K562 (cell line): Measurements from ENCODE around the gene FARP1. TPM values are rescaled to one million over a fixed set of nuclear protein-coding genes. Genes with fewer than 3 reads are reported as not detected.

Source experiments
- ATAC-seq: fragments of 200-7000 bp; cut with Tn5 transposase; 3 replicates; pipeline ENCODE4 v1.9.1; 2020; ENCODE audit warnings: moderate library complexity
- BruUV-seq: library from RNA; stranded (reverse); fragments of 400-500 nt; replicated peaks from 2 replicates; lab custom pipeline; 2021; lab: Mats Ljungman, UMichigan
- CTCF ChIA-PET: fragments of 300-600 bp; formaldehyde crosslinking; extraction: SDS; loops from one replicate; lab custom pipeline; 2021; ENCODE audit warnings: low intra/inter-chr PET ratio; lab: Yijun Ruan, JAX
- POLR2A ChIA-PET: fragments of 300-600, 350-650 bp; sonication (Branson Sonifier 250); formaldehyde crosslinking; extraction: SDS; loops from one replicate; lab custom pipeline; 2021; ENCODE audit warnings: antibody characterized with exemption, inconsistent platforms; lab: Yijun Ruan, JAX
- DNase-seq, 4 experiments: peaks; one replicate each; pipeline versions ENCODE4 v3.0.0 to v3.0.0-alpha.2; 2011 to 2018; ENCODE audit warnings: low spot score in 3 of 4, mixed read lengths in 3 of 4; ENCODE audit errors: extremely low read depth in 1 of 4
- FAIRE-seq: peaks from 2 replicates; lab custom pipeline; 2011; peaks lifted over from hg19 to GRCh38; lab: Jason Lieb, UNC
- H2AFZ ChIP-seq: 2 replicates; pipeline ENCODE4 v1.6.0; 2011; ENCODE audit warnings: low read depth, low read length, control low read depth, inconsistent platforms
- H3K27ac ChIP-seq: fragments of 200-600 bp; 3 replicates; pipeline ENCODE4 v1.8.0; 2011; ENCODE audit warnings: low read depth, mild to moderate bottlenecking, control low read depth, inconsistent platforms, low read length, moderate library complexity, mixed read lengths; ENCODE audit errors: extremely low read depth
- H3K27me3 ChIP-seq, 2 experiments: fragments of 300-600 bp in 1 of 2; 2 replicates in 1 of 2; 3 replicates in 1 of 2; pipeline versions ENCODE4 v1.6.0 to v1.8.0; 2011; ENCODE audit warnings: inconsistent platforms in 2 of 2, low read length in 2 of 2, mild to moderate bottlenecking in 1 of 2, mixed read lengths in 1 of 2, moderate library complexity in 1 of 2; ENCODE audit not compliant: control insufficient read depth in 2 of 2, insufficient read depth in 2 of 2
- H3K36me3 ChIP-seq: fragments of 300-600 bp; 3 replicates; pipeline ENCODE4 v1.8.0; 2011; ENCODE audit warnings: mild to moderate bottlenecking, low read length, inconsistent platforms; ENCODE audit not compliant: control insufficient read depth, insufficient read depth
- H3K4me1 ChIP-seq, 2 experiments: fragments of 200-600 bp in 1 of 2; replicated peaks in 1 of 2; 2 replicates in 1 of 2; 3 replicates in 1 of 2; pipeline versions ENCODE4 v1.5.1 to v1.8.0; 2011; ENCODE audit warnings: inconsistent platforms in 2 of 2, low read length in 2 of 2, mild to moderate bottlenecking in 1 of 2, mixed read lengths in 1 of 2, moderate library complexity in 1 of 2; ENCODE audit not compliant: control insufficient read depth in 2 of 2, insufficient read depth in 2 of 2
- H3K4me2 ChIP-seq: 2 replicates; pipeline ENCODE4 v1.6.1; 2011; ENCODE audit warnings: low read length, control low read depth, inconsistent platforms, mixed read lengths; ENCODE audit not compliant: insufficient read depth
- H3K4me3 ChIP-seq: fragments of 200-600 bp; sonication (generic), shearing (Covaris generic); 2 replicates; pipeline ENCODE4 v1.5.1; 2016; ENCODE audit warnings: control low read depth, inconsistent platforms
- H3K79me2 ChIP-seq: fragments of 200-600 bp; 3 replicates; pipeline ENCODE4 v1.8.0; 2011; ENCODE audit warnings: low read length, inconsistent platforms; ENCODE audit not compliant: control insufficient read depth, insufficient read depth
- H3K9ac ChIP-seq, 2 experiments: 2 replicates each; pipeline versions ENCODE4 v1.6.0 to v1.6.1; 2011; ENCODE audit warnings: low read depth in 2 of 2, low read length in 2 of 2, control low read depth in 1 of 2, inconsistent platforms in 1 of 2, mild to moderate bottlenecking in 1 of 2, mixed read lengths in 1 of 2; ENCODE audit not compliant: insufficient read depth in 1 of 2
- H3K9me1 ChIP-seq: one replicate; pipeline ENCODE4 v1.6.0; 2011; ENCODE audit warnings: inconsistent platforms, mild to moderate bottlenecking, low read length, moderate library complexity; ENCODE audit not compliant: control insufficient read depth, insufficient read depth
- H3K9me3 ChIP-seq: replicated peaks from 2 replicates; pipeline ENCODE4 v1.5.1; 2011; ENCODE audit warnings: low read depth, low read length, inconsistent platforms; ENCODE audit not compliant: control insufficient read depth, insufficient read depth
- H4K20me1 ChIP-seq: replicated peaks from 2 replicates; pipeline ENCODE4 v1.6.1; 2011; ENCODE audit warnings: low read length, inconsistent platforms, mixed read lengths; ENCODE audit not compliant: control insufficient read depth, insufficient read depth
- ARID2 ChIP-seq: fragments of 450-650 bp; IDR thresholded peaks from 2 replicates; pipeline ENCODE4 v1.6.1; 2017; ENCODE audit warnings: antibody characterized with exemption, mild to moderate bottlenecking
- ARID3B ChIP-seq: fragments of 250-450 bp; sonication (Bioruptor Pico); IDR thresholded peaks from 2 replicates; pipeline ENCODE4 v1.4.0; 2020; ENCODE audit warnings: borderline replicate concordance
- CBX1 ChIP-seq: sonication (generic); IDR thresholded peaks from 2 replicates; pipeline ENCODE4 v1.6.1; 2016; ENCODE audit warnings: antibody characterized with exemption, low read depth, mild to moderate bottlenecking
- CCAR2 ChIP-seq: fragments of 200-400 bp; formaldehyde crosslinking; IDR thresholded peaks from 2 replicates; pipeline ENCODE4 v1.6.1; 2017; ENCODE audit warnings: mild to moderate bottlenecking, low read depth, low read length
- CTCF ChIP-seq, 3 experiments: IDR thresholded peaks in 2 of 3; conservative IDR thresholded peaks in 1 of 3; 2 replicates each; pipeline ENCODE4 v1.5.1; 2011 to 2012; ENCODE audit warnings: low read length in 3 of 3, mild to moderate bottlenecking in 3 of 3, control low read depth in 2 of 3, improper control_type of control experiment in 1 of 3, inconsistent platforms in 1 of 3, low read depth in 1 of 3, mixed read lengths in 1 of 3, moderate library complexity in 1 of 3; ENCODE audit not compliant: insufficient read depth in 2 of 3
- GTF2A2 ChIP-seq: IDR thresholded peaks from 2 replicates; pipeline ENCODE4 v1.6.1; 2016; ENCODE audit warnings: mild to moderate bottlenecking, missing genetic modification characterization, missing compliant biosample characterization
- NR0B1 ChIP-seq: fragments of 450-650 bp; IDR thresholded peaks from one replicate; pipeline ENCODE4 v1.6.1; 2018; ENCODE audit warnings: mild to moderate bottlenecking, moderate library complexity; ENCODE audit not compliant: partially characterized antibody
- PHB2 ChIP-seq: fragments of 450-650 bp; IDR thresholded peaks from 2 replicates; pipeline ENCODE4 v1.6.1; 2017; ENCODE audit warnings: low read depth
- RBBP5 ChIP-seq: fragments of 200-600 bp; sonication (generic); IDR thresholded peaks from 2 replicates; pipeline ENCODE4 v1.6.1; 2012; ENCODE audit warnings: borderline replicate concordance, mild to moderate bottlenecking, low read length, control low read depth, inconsistent platforms; ENCODE audit not compliant: insufficient read depth, poor library complexity, severe bottlenecking
- SRSF7 ChIP-seq: fragments of 200-400 bp; formaldehyde crosslinking; optimal IDR thresholded peaks from 2 replicates; pipeline ENCODE3; 2017; ENCODE audit warnings: mild to moderate bottlenecking, low read depth, low read length
- TCF15 ChIP-seq: fragments of 250-450 bp; sonication (Bioruptor Pico); IDR thresholded peaks from 2 replicates; pipeline ENCODE4 v1.8.0; 2022; ENCODE audit warnings: moderate library complexity, mild to moderate bottlenecking, inconsistent platforms
- TFAM ChIP-seq: fragments of 250-450 bp; sonication (Bioruptor Pico); conservative IDR thresholded peaks from 2 replicates; pipeline ENCODE4 v1.5.0; 2021; ENCODE audit warnings: mild to moderate bottlenecking, moderate library complexity
- TGIF2 ChIP-seq: sonication (generic); formaldehyde crosslinking; IDR thresholded peaks from 2 replicates; pipeline ENCODE4 v1.8.1; 2022; ENCODE audit warnings: mild to moderate bottlenecking, missing genetic modification reagents, moderate library complexity
- ZBTB43 ChIP-seq: sonication (generic); formaldehyde crosslinking; IDR thresholded peaks from 2 replicates; pipeline ENCODE4 v1.8.0; 2023; ENCODE audit warnings: mild to moderate bottlenecking, missing genetic modification reagents
- WGBS: fragments of 100-300 bp; shearing (Covaris generic); methylation state at CpG from one replicate; pipeline ENCODE4 v1.1.6; 2016; ENCODE audit warnings: low coverage, mixed read lengths; ENCODE audit not compliant: insufficient coverage; ENCODE audit errors: missing lambda C conversion rate; 5-methylcytosine and 5-hydroxymethylcytosine counted together
- in situ Hi-C: fragments of 300-500 bp; cut with MboI; formaldehyde crosslinking; loops from 4 replicates; pipeline ENCODE4 v1.15.0; 2018; ENCODE audit warnings: inconsistent platforms, mixed read lengths
- intact Hi-C: fragments of 100-400 bp; cut with micrococcal nuclease; formaldehyde crosslinking; loops from 2 replicates; pipeline ENCODE4 v1.14.2; 2022
- polyA plus RNA-seq, 8 experiments: library from polyadenylated mRNA; depleted of rRNA in 4 of 8; stranded (reverse) in 5 of 8; unstranded in 3 of 8; fragments of >200 nt; fragmentation: Nextera tagmentation in 2 of 8; fragmentation: Illumina TruSeq in 1 of 8; extraction: Ambion mirVana in 2 of 8; extraction: Trizol in 1 of 8; gene quantifications; 2 replicates each; pipeline versions ENCODE4 v1.2.1 to v1.2.3, GENCODE V29; 2011 to 2014; ENCODE audit warnings: inconsistent platforms in 1 of 8, missing spikeins in 1 of 8
- total RNA-seq, 7 experiments: library from RNA; depleted of rRNA in 6 of 7; stranded (reverse); fragments of >200 nt in 6 of 7; fragmentation: Illumina TruSeq in 2 of 7; extraction: Trizol in 2 of 7; gene quantifications; 2 replicates each; pipeline versions ENCODE4 v1.2.1 to v1.2.3, GENCODE V29; 2011 to 2021; ENCODE audit warnings: low replicate concordance in 1 of 7

FARP1 gene
- total and polyA plus RNA-seq, 9 of the 15 experiments (the other 6 are each of a cell fraction or from before 2014, with no cell fraction given) = 0.03 to 0.29 (median 0.05) TPM; not detected in 3

- FAIRE-seq (no peak), DNase-seq (no peak), ATAC-seq (no peak)
- Histone ChIP-seq H2AFZ (no peak overlapping the region), H4K20me1 (no peaks in the 10 kb centered on the region), H3K4me1 (no peaks in the 10 kb centered on the region; a peak in 1 of 5 replicates), H3K4me3 (no peak overlapping the region), H3K4me2 (no peak overlapping the region), H3K27ac (no peak overlapping the region), H3K9me1 (no peaks in the 10 kb centered on the region), H3K27me3 (peaks cover 17 to 39% of the 10 kb centered on the region in 2 experiments), H3K9ac (no peak overlapping the region), H3K9me3 (no peaks in the 10 kb centered on the region), H3K79me2 (no peaks in the 10 kb centered on the region), H3K36me3 (no peaks in the 10 kb centered on the region)
- CTCF ChIA-PET = no interaction called here
- WGBS = 2% methylated on average over 8 of the region's 11 CpGs
- in situ Hi-C loops (no loop called here), intact Hi-C loops (no loop called here)
- POLR2A ChIA-PET = no interaction called here
- no TSS peak for BruUV-seq
- TF ChIP-seq RBBP5 (no peak), GTF2A2 (tag) (no peak), TGIF2 (no peak), NR0B1 (no peak), TCF15 (no peak), ARID3B (CRISPR knock-in tag) (no peak), ARID2 (no peak), CTCF (IDR thresholded peaks at IDR 0.05 in 2 of 3, conservative IDR thresholded peaks at IDR 0.05 in 1 of 3; ENCODE audit: insufficient read depth in 2 of 3, low read depth in 1 of 3, low read length in 3 of 3) (no peak), PHB2 (no peak), ZBTB43 (CRISPR knock-in tag) (no peak), CCAR2 (no peak), CBX1 (no peak), TFAM (CRISPR knock-in tag) (no peak), SRSF7 (no peak)
Observed at GRCh38 chr13:98393873-98394272, 251.0 kb downstream of the FARP1 start.
